ENCODE measurements around the gene CYP4F11. TPM values are rescaled to one million over a fixed set of nuclear protein-coding genes. Genes with fewer than 3 reads are reported as not detected.

CYP4F11 gene
- total RNA-seq, 1 experiment from 2014 or later, result 0.21 TPM

GRCh38 chr19:15864824-15865223 is 69.5 kb downstream of the CYP4F11 start:
- H3K4me1 ChIP-seq (ENCODE audit: control insufficient read depth, insufficient read depth, low read length), result no peaks in the 10 kb centered on the region

GRCh38 chr19:15863272-15863671 is 71.1 kb downstream of the CYP4F11 start:
- TF ChIP-seq POLR2AphosphoS5 (IDR thresholded peaks at IDR 0.05; ENCODE audit: low read depth, low read length), result no peak
- no peak for TF ChIP-seq TCF7L2 (IDR thresholded peaks at IDR 0.05; ENCODE audit: low read depth, low read length)
- TF ChIP-seq, protein P1, sequence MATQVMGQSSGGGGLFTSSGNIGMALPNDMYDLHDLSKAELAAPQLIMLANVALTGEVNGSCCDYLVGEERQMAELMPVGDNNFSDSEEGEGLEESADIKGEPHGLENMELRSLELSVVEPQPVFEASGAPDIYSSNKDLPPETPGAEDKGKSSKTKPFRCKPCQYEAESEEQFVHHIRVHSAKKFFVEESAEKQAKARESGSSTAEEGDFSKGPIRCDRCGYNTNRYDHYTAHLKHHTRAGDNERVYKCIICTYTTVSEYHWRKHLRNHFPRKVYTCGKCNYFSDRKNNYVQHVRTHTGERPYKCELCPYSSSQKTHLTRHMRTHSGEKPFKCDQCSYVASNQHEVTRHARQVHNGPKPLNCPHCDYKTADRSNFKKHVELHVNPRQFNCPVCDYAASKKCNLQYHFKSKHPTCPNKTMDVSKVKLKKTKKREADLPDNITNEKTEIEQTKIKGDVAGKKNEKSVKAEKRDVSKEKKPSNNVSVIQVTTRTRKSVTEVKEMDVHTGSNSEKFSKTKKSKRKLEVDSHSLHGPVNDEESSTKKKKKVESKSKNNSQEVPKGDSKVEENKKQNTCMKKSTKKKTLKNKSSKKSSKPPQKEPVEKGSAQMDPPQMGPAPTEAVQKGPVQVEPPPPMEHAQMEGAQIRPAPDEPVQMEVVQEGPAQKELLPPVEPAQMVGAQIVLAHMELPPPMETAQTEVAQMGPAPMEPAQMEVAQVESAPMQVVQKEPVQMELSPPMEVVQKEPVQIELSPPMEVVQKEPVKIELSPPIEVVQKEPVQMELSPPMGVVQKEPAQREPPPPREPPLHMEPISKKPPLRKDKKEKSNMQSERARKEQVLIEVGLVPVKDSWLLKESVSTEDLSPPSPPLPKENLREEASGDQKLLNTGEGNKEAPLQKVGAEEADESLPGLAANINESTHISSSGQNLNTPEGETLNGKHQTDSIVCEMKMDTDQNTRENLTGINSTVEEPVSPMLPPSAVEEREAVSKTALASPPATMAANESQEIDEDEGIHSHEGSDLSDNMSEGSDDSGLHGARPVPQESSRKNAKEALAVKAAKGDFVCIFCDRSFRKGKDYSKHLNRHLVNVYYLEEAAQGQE (IDR thresholded peaks at IDR 0.05; ENCODE audit: insufficient read depth in 1 of 2, low read depth in 2 of 2, low read length in 1 of 2), result no peak
- no peak for TF ChIP-seq CTCF (IDR thresholded peaks at IDR 0.05)
- TF ChIP-seq SIN3A (IDR thresholded peaks at IDR 0.05; ENCODE audit: borderline replicate concordance, insufficient read depth, low read depth, low read length), result no peak
- no peak for DNase-seq (ENCODE audit: low read depth, low spot score)
- no TSS peak for BruUV-seq (replicated peaks)
- H3K36me3 ChIP-seq (ENCODE audit: control insufficient read depth, insufficient read depth, low read length), result no peaks in the 10 kb centered on the region; the same call in 1 of the 2 replicates
- POLR2A ChIA-PET, result no interaction called here
- in situ Hi-C loops (cut with HindIII; ENCODE audit: low pct_unique_long_range_greater_than_20kb, low sequenced_read_pairs), result no loop called here
- intact Hi-C loops (cut with micrococcal nuclease; ENCODE audit: unreplicated experiment), result no loop called here
- no peak overlapping the region for H3K27ac ChIP-seq (ENCODE audit: low read length)
- no peaks in the 10 kb centered on the region for H3K4me1 ChIP-seq (ENCODE audit: control insufficient read depth, insufficient read depth, low read length)
- no peaks in the 10 kb centered on the region for H3K27me3 ChIP-seq (ENCODE audit: control insufficient read depth, insufficient read depth, low read length)
- CTCF ChIA-PET, result no interaction called here
- no peak for ATAC-seq
- H3K4me3 ChIP-seq (ENCODE audit: low read depth in 2 of 2, low read length in 2 of 2), result no peak overlapping the region
- H3K9me3 ChIP-seq (ENCODE audit: control insufficient read depth, insufficient read depth, low read depth, low read length), result no peaks in the 10 kb centered on the region

More at GRCh38 chr19:15864824-15865223, 69.5 kb downstream of the CYP4F11 start:
- Histone ChIP-seq H3K27ac (ENCODE audit: low read length) (no peak overlapping the region), H3K4me3 (ENCODE audit: low read depth in 2 of 2, low read length in 2 of 2) (no peak overlapping the region), H3K27me3 (ENCODE audit: control insufficient read depth, insufficient read depth, low read length) (no peaks in the 10 kb centered on the region), H3K9me3 (ENCODE audit: control insufficient read depth, insufficient read depth, low read depth, low read length) (no peaks in the 10 kb centered on the region), H3K36me3 (ENCODE audit: control insufficient read depth, insufficient read depth, low read length) (no peaks in the 10 kb centered on the region; the same call in 1 of the 2 replicates)
- POLR2A ChIA-PET, result interaction anchor here (0.6 kb wide), 1 partner anchor 12 kb away, joined by 5 read pairs; no protein-coding TSS in a partner anchor
- ATAC-seq, result no peak
- DNase-seq (ENCODE audit: low read depth, low spot score), result no peak
- in situ Hi-C loops (cut with HindIII; ENCODE audit: low pct_unique_long_range_greater_than_20kb, low sequenced_read_pairs), result no loop called here
- intact Hi-C loops (cut with micrococcal nuclease; ENCODE audit: unreplicated experiment), result no loop called here
- CTCF ChIA-PET, result no interaction called here
- no TSS peak for BruUV-seq (replicated peaks)
- no peak for TF ChIP-seq CTCF (IDR thresholded peaks at IDR 0.05)
- TF ChIP-seq SIN3A (IDR thresholded peaks at IDR 0.05; ENCODE audit: borderline replicate concordance, insufficient read depth, low read depth, low read length), result no peak
- TF ChIP-seq POLR2AphosphoS5 (IDR thresholded peaks at IDR 0.05; ENCODE audit: low read depth, low read length), result no peak
- TF ChIP-seq, protein P1 (IDR thresholded peaks at IDR 0.05; ENCODE audit: insufficient read depth in 1 of 2, low read depth in 2 of 2, low read length in 1 of 2), result no peak
- TF ChIP-seq TCF7L2 (IDR thresholded peaks at IDR 0.05; ENCODE audit: low read depth, low read length), result no peak
